ENCODE results near the gene MSRB1. TPM values are rescaled to one million over a fixed set of nuclear protein-coding genes. Genes with fewer than 3 reads are reported as not detected.

MSRB1 gene
- total and polyA plus RNA-seq, 2 donors (not counting 3 experiments of a cell fraction or from before 2014, with no cell fraction given) = 25.0 to 42.1 TPM

- no peak for TF ChIP-seq MYC (IDR thresholded peaks at IDR 0.05; ENCODE audit: low read depth, low read length)
- TF ChIP-seq POLR2AphosphoS5 (IDR thresholded peaks at IDR 0.05; ENCODE audit: insufficient read depth, low read depth, low read length) = no peak
- TF ChIP-seq GATA2 (IDR thresholded peaks at IDR 0.05; ENCODE audit: insufficient read depth, insufficient read length, low read depth, low read length) = no peak
- no peak for TF ChIP-seq CTCF (IDR thresholded peaks at IDR 0.05; ENCODE audit: extremely low read depth in 1 of 2, insufficient read depth in 1 of 2, low read depth in 1 of 2, low read length in 2 of 2)
- no peak for TF ChIP-seq FOS (IDR thresholded peaks at IDR 0.05; ENCODE audit: borderline replicate concordance, insufficient read depth, low read length)
- H3K27me3 ChIP-seq (ENCODE audit: control insufficient read depth in 2 of 2, insufficient read depth in 2 of 2, low read length in 2 of 2) = peaks cover 13 to 16% of the 10 kb centered on the region in 2 experiments
- DNase-seq (ENCODE audit: low read depth, low spot score) (no peak), FAIRE-seq (no peak)
- peaks cover 15% of the 10 kb centered on the region for H3K79me2 ChIP-seq (ENCODE audit: control insufficient read depth, insufficient read depth, low read length)
- no TSS peak for BruUV-seq (replicated peaks)
- intact Hi-C loops (cut with micrococcal nuclease) (no loop called here), dilution Hi-C loops (cut with MboI; ENCODE audit: extremely low pct_ligation_motif_present, low sequenced_read_pairs) (no loop called here)
- no peak overlapping the region for H3K4me2 ChIP-seq (ENCODE audit: insufficient read depth, low read length)
- ChIA-PET CTCF (no interaction called here), POLR2A (no interaction called here)
- H4K20me1 ChIP-seq (replicated peaks; ENCODE audit: control insufficient read depth, extremely low read depth, insufficient read depth, low read length) = no peaks in the 10 kb centered on the region
- peaks cover 9 to 37% of the 10 kb centered on the region in 2 experiments for H3K36me3 ChIP-seq (ENCODE audit: control insufficient read depth in 2 of 2, extremely low read depth in 1 of 2, insufficient read depth in 2 of 2, low read length in 2 of 2)
- no peak overlapping the region for H2AFZ ChIP-seq (ENCODE audit: low read depth, low read length)
- no peaks in the 10 kb centered on the region for H3K9me3 ChIP-seq (replicated peaks; ENCODE audit: control insufficient read depth, insufficient read depth, low read length)
- H3K4me1 ChIP-seq (ENCODE audit: control insufficient read depth, extremely low read depth, insufficient read depth, low read length) = peaks cover 4% of the 10 kb centered on the region
- H3K27ac ChIP-seq (ENCODE audit: insufficient read depth, low read depth, low read length) = no peak overlapping the region
- no peak overlapping the region for H3K4me3 ChIP-seq (replicated peaks in 1 of 3; ENCODE audit: insufficient read depth in 1 of 3, low read depth in 1 of 3, low read length in 3 of 3)
- no peaks in the 10 kb centered on the region for H3K9me1 ChIP-seq (replicated peaks; ENCODE audit: control insufficient read depth, extremely low read depth, insufficient read depth, low read length)
- no peak overlapping the region for H3K9ac ChIP-seq (replicated peaks; ENCODE audit: extremely low read depth, insufficient read depth, low read length)
Measured at GRCh38 chr16:1975432-1976215, 32.6 kb upstream of the MSRB1 start.

Data from endothelial cell of umbilical vein (primary cell).